ENCODE measurements around the gene LRMDA. TPM values are rescaled to one million over a fixed set of nuclear protein-coding genes. Genes with fewer than 3 reads are reported as not detected.

Gene LRMDA
- total and polyA plus RNA-seq, 2 donors (not counting 1 experiment from before 2014, with no cell fraction given), result 0.12 TPM; not detected in 1

DNA sequence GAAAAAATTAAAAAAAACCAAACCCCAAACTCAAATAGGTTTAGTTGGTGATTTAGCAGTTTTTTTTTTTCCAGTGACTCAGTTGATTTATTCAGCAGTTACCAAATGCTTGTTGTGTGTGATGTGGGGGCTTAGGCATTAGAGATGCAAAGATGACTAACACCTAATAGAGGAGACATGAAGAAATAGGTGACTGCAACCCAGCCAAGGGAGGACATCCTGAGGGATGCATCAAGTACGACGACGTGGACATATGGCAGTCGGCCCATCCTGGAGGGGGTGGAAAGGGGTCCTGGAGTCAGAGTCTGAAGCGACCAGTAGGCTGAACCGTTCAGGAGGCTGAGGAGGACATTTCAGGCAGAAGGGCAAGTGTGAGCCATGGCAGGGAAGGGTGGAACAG is 35.5 kb downstream of the LRMDA start:
- DNase-seq (no peak), ATAC-seq (ENCODE audit: low read depth) (no peak)
- Mint-ChIP-seq H3K27me3 (peaks cover 6% of the 10 kb centered on the region), H3K9me3 (ENCODE audit: insufficient read depth) (no peaks in the 10 kb centered on the region), H3K4me3 (no peak overlapping the region), H3K27ac (no peak overlapping the region), H3K4me1 (no peaks in the 10 kb centered on the region)
- no peaks in the 10 kb centered on the region for H3K79me2 ChIP-seq (ENCODE audit: control insufficient read depth, insufficient read depth, low read length)
- intact Hi-C loops (cut with micrococcal nuclease), result no loop called here
- no peaks in the 10 kb centered on the region for H4K20me1 ChIP-seq (ENCODE audit: control insufficient read depth, insufficient read depth, low read length, poor library complexity, severe bottlenecking)
- H3K9me3 ChIP-seq (ENCODE audit: control extremely low read depth in 1 of 3, control insufficient read depth in 2 of 3, insufficient read depth in 1 of 3, low read length in 2 of 3), result peaks cover 0 to 8% (median 0%) of the 10 kb centered on the region in 3 donors
- ChIA-PET CTCF (no interaction called here), POLR2A (no interaction called here)
- H3K4me1 ChIP-seq (ENCODE audit: control insufficient read depth in 2 of 2, insufficient read depth in 2 of 2, low read length in 2 of 2), result no peaks in the 10 kb centered on the region
- H2AFZ ChIP-seq (ENCODE audit: insufficient read depth, low read depth, low read length, poor library complexity, severe bottlenecking), result no peak overlapping the region
- H3K27ac ChIP-seq (ENCODE audit: low read length in 2 of 2), result no peak overlapping the region
- H3K9ac ChIP-seq (ENCODE audit: low read length), result no peak overlapping the region
- H3K4me3 ChIP-seq (ENCODE audit: control extremely low read depth in 1 of 5, extremely low read depth in 1 of 5, insufficient read depth in 1 of 5, low read depth in 2 of 5, low read length in 4 of 5), result no peak overlapping the region
- H3K4me2 ChIP-seq (replicated peaks; ENCODE audit: low read depth, low read length, poor library complexity, severe bottlenecking), result no peak overlapping the region
- H3K36me3 ChIP-seq (replicated peaks in 1 of 2; ENCODE audit: control extremely low read depth in 1 of 2, control insufficient read depth in 1 of 2, extremely low read depth in 1 of 2, insufficient read depth in 2 of 2, low read length in 1 of 2), result no peaks in the 10 kb centered on the region
- peaks cover 0 to 3% (median 0%) of the 10 kb centered on the region in 4 experiments for H3K27me3 ChIP-seq (replicated peaks in 1 of 4; ENCODE audit: control extremely low read depth in 1 of 4, control insufficient read depth in 3 of 4, insufficient read depth in 4 of 4, low read length in 3 of 4)
- TF ChIP-seq, protein P1, sequence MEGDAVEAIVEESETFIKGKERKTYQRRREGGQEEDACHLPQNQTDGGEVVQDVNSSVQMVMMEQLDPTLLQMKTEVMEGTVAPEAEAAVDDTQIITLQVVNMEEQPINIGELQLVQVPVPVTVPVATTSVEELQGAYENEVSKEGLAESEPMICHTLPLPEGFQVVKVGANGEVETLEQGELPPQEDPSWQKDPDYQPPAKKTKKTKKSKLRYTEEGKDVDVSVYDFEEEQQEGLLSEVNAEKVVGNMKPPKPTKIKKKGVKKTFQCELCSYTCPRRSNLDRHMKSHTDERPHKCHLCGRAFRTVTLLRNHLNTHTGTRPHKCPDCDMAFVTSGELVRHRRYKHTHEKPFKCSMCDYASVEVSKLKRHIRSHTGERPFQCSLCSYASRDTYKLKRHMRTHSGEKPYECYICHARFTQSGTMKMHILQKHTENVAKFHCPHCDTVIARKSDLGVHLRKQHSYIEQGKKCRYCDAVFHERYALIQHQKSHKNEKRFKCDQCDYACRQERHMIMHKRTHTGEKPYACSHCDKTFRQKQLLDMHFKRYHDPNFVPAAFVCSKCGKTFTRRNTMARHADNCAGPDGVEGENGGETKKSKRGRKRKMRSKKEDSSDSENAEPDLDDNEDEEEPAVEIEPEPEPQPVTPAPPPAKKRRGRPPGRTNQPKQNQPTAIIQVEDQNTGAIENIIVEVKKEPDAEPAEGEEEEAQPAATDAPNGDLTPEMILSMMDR (IDR thresholded peaks at IDR 0.05), result no peak
- TF ChIP-seq EZH2 (IDR thresholded peaks at IDR 0.05; ENCODE audit: borderline replicate concordance, insufficient read depth, low read depth, low read length, poor library complexity, severe bottlenecking), result no peak
- WGBS (ENCODE audit: insufficient coverage), result 93% methylated on average over 6 of the region's 6 CpGs

DNA sequence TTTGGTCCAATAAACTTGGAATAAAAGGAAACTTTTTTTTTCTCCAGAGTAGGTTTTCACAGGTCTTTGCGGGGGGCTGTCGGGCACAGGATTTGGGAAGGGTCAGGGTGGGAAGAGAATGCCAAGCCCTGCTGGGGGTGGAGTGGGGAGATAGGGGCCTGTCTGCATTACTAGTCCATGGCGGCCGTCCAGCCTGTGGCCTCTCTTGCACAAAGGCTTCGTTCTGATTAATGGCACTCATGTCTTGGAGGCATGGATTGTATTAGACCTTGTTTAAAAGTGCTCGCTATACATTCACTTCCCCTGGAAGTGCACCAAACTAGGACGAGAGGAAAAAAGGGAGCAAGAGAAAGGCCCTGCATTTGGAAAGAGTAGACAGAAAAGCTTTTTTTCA is 37.2 kb downstream of the LRMDA start:
- 100% methylated on average over 1 of the region's 7 CpGs for WGBS (ENCODE audit: insufficient coverage)
- Mint-ChIP-seq H3K4me1 (no peaks in the 10 kb centered on the region), H3K9me3 (ENCODE audit: insufficient read depth) (no peaks in the 10 kb centered on the region), H3K27ac (no peak overlapping the region), H3K27me3 (peaks cover 8% of the 10 kb centered on the region), H3K4me3 (no peak overlapping the region)
- no peak overlapping the region for H3K9ac ChIP-seq (ENCODE audit: low read length)
- intact Hi-C loops (cut with micrococcal nuclease), result no loop called here
- TF ChIP-seq EZH2 (IDR thresholded peaks at IDR 0.05; ENCODE audit: borderline replicate concordance, insufficient read depth, low read depth, low read length, poor library complexity, severe bottlenecking), result no peak
- TF ChIP-seq, protein P1 (IDR thresholded peaks at IDR 0.05), result no peak
- H3K27me3 ChIP-seq (replicated peaks in 1 of 4; ENCODE audit: control extremely low read depth in 1 of 4, control insufficient read depth in 3 of 4, insufficient read depth in 4 of 4, low read length in 3 of 4), result peaks cover 0 to 3% (median 0%) of the 10 kb centered on the region in 4 experiments
- H3K4me3 ChIP-seq (ENCODE audit: control extremely low read depth in 1 of 5, extremely low read depth in 1 of 5, insufficient read depth in 1 of 5, low read depth in 2 of 5, low read length in 4 of 5), result no peak overlapping the region
- no peaks in the 10 kb centered on the region for H4K20me1 ChIP-seq (ENCODE audit: control insufficient read depth, insufficient read depth, low read length, poor library complexity, severe bottlenecking)
- H2AFZ ChIP-seq (ENCODE audit: insufficient read depth, low read depth, low read length, poor library complexity, severe bottlenecking), result no peak overlapping the region
- no peaks in the 10 kb centered on the region for H3K79me2 ChIP-seq (ENCODE audit: control insufficient read depth, insufficient read depth, low read length)
- ATAC-seq (ENCODE audit: low read depth), result no peak
- no peak overlapping the region for H3K4me2 ChIP-seq (replicated peaks; ENCODE audit: low read depth, low read length, poor library complexity, severe bottlenecking)
- H3K27ac ChIP-seq (ENCODE audit: low read length in 2 of 2), result no peak overlapping the region
- DNase-seq, result no peak
- no peaks in the 10 kb centered on the region for H3K4me1 ChIP-seq (ENCODE audit: control insufficient read depth in 2 of 2, insufficient read depth in 2 of 2, low read length in 2 of 2)
- ChIA-PET POLR2A (no interaction called here), CTCF (no interaction called here)
- H3K36me3 ChIP-seq (replicated peaks in 1 of 2; ENCODE audit: control extremely low read depth in 1 of 2, control insufficient read depth in 1 of 2, extremely low read depth in 1 of 2, insufficient read depth in 2 of 2, low read length in 1 of 2), result no peaks in the 10 kb centered on the region
- H3K9me3 ChIP-seq (ENCODE audit: control extremely low read depth in 1 of 3, control insufficient read depth in 2 of 3, insufficient read depth in 1 of 3, low read length in 2 of 3), result peaks cover 0 to 8% (median 0%) of the 10 kb centered on the region in 3 donors
